Measurements from ENCODE around the gene GIGYF1.

- TF ChIP-seq CTCF (IDR thresholded peaks at IDR 0.05; ENCODE audit: low read depth, low read length) (no peak), POLR2A (IDR thresholded peaks at IDR 0.05; ENCODE audit: extremely low read depth, insufficient read length) (no peak), MYC (IDR thresholded peaks at IDR 0.05; ENCODE audit: low read depth, low read length) (no peak; the same call in 1 of the 2 replicates)
- TF ChIP-seq, protein P1, sequence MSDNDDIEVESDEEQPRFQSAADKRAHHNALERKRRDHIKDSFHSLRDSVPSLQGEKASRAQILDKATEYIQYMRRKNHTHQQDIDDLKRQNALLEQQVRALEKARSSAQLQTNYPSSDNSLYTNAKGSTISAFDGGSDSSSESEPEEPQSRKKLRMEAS (IDR thresholded peaks at IDR 0.05; ENCODE audit: low read depth, low read length): no peak
These were observed 24.0 kb downstream of the GIGYF1 start for GRCh38 chr7:100670074-100670473.
